OCI-LY1 (cell line): ENCODE data around the gene RNFT1.
"Not testable (repeated sequence)": the region's sequence is repeated elsewhere in the genome, so short reads cannot be mapped to it uniquely, and the experiment has no call there.

ENCODE experiments used
- H2AFZ ChIP-seq: fragments of 200-600 bp; sonication (generic), shearing (Covaris generic); 2 replicates; pipeline ENCODE4 v1.6.0; 2014; ENCODE audit warnings: antibody characterized with exemption, mild to moderate bottlenecking, low read length
- H3F3A ChIP-seq: fragments of 200-600 bp; sonication (generic), shearing (Covaris generic); 2 replicates; pipeline ENCODE4 v1.6.0; 2014; ENCODE audit warnings: mild to moderate bottlenecking, antibody characterized with exemption, low read length, moderate library complexity; ENCODE audit not compliant: insufficient read depth
- H3K27ac ChIP-seq: fragments of 200-600 bp; sonication (generic); 2 replicates; pipeline ENCODE4 v1.5.1; 2014; ENCODE audit warnings: low read length, mixed run types, mild to moderate bottlenecking, low read depth; ENCODE audit not compliant: poor library complexity, severe bottlenecking
- H3K27me3 ChIP-seq: fragments of 200-600 bp; sonication (generic); 2 replicates; pipeline ENCODE4 v1.6.0; 2014; ENCODE audit warnings: antibody characterized with exemption, mild to moderate bottlenecking, low read length, moderate library complexity; ENCODE audit not compliant: insufficient read depth
- H3K36me3 ChIP-seq: fragments of 200-600 bp; sonication (generic); 2 replicates; pipeline ENCODE4 v1.6.1; 2014; ENCODE audit warnings: mild to moderate bottlenecking, antibody characterized with exemption, low read length, moderate library complexity, mixed read lengths; ENCODE audit not compliant: insufficient read depth
- H3K4me1 ChIP-seq: fragments of 200-600 bp; sonication (generic); 2 replicates; pipeline ENCODE4 v1.5.1; 2014; ENCODE audit warnings: mild to moderate bottlenecking, low read length, moderate library complexity; ENCODE audit not compliant: insufficient read depth, severe bottlenecking
- H3K4me2 ChIP-seq: fragments of 200-600 bp; sonication (generic), shearing (Covaris generic); 2 replicates; pipeline ENCODE4 v1.6.1; 2014; ENCODE audit warnings: low read length
- H3K4me3 ChIP-seq: fragments of 200-600 bp; sonication (generic); 2 replicates; pipeline ENCODE4 v1.5.1; 2014; ENCODE audit warnings: low read length, low read depth, mild to moderate bottlenecking, mixed read lengths; ENCODE audit not compliant: poor library complexity, severe bottlenecking
- H3K79me2 ChIP-seq: fragments of 200-600 bp; shearing (Covaris generic); 2 replicates; pipeline ENCODE4 v1.6.1; 2016; ENCODE audit warnings: mixed run types, low read length, mixed read lengths; ENCODE audit not compliant: insufficient read depth
- H3K9ac ChIP-seq: fragments of 200-600 bp; sonication (generic), shearing (Covaris generic); 2 replicates; pipeline ENCODE4 v1.6.1; 2014; ENCODE audit warnings: mild to moderate bottlenecking, low read length, mixed read lengths
- H3K9me2 ChIP-seq: fragments of 200-600 bp; sonication (generic), shearing (Covaris generic); 2 replicates; pipeline ENCODE4 v1.6.1; 2014; ENCODE audit warnings: low read depth, mild to moderate bottlenecking, low read length, mixed read lengths
- H3K9me3 ChIP-seq: fragments of 200-600 bp; shearing (Covaris generic); 2 replicates; pipeline ENCODE4 v1.6.1; 2014; ENCODE audit warnings: low read length, mixed read lengths
- H4K20me1 ChIP-seq: fragments of 200-600 bp; sonication (generic), shearing (Covaris generic); 2 replicates; pipeline ENCODE4 v1.6.0; 2016; ENCODE audit warnings: mild to moderate bottlenecking, low read length; ENCODE audit not compliant: insufficient read depth
- EZH2 ChIP-seq: fragments of 200-600 bp; sonication (generic), shearing (Covaris generic); IDR thresholded peaks from 2 replicates; pipeline ENCODE4 v1.8.0; 2017; ENCODE audit warnings: borderline replicate concordance, mixed run types, mild to moderate bottlenecking, antibody characterized with exemption, low read length, moderate library complexity, mixed read lengths
- TF ChIP-seq, protein P1 (sequence below): fragments of 200-600 bp; sonication (generic), shearing (Covaris generic); IDR thresholded peaks from 2 replicates; pipeline ENCODE4 v1.5.1; 2017; ENCODE audit warnings: mild to moderate bottlenecking, antibody characterized with exemption, low read length, moderate library complexity, mixed read lengths

RNFT1 gene

DNA sequence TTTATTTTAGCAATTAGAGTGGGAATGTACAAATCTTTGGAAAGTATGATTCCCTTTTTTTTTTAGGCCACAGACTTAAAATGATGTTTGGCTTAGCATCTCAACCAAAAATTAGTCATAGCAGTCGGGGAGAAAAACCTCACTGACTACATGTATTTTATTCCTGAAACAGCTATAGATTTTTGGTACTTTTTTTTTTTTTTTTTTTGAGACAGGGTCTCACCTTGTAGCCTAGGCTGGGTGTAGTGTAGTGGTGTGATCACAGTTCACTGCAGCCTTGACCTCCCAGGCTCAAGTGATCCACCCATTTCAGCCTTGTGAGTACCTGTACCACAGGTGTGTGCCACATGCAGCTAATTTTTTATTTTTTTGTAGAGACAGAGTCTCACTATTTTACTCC is 23.4 kb downstream of the RNFT1 start:
- Histone ChIP-seq H3K27me3 (no peaks in the 10 kb centered on the region), H3K79me2 (no peaks in the 10 kb centered on the region), H3K9ac (no peak overlapping the region), H2AFZ (no peak overlapping the region), H3K36me3 (peaks cover 77% of the 10 kb centered on the region), H3K4me2 (no peak overlapping the region), H3K9me3 (no peaks in the 10 kb centered on the region), H3K4me3 (no peak overlapping the region), H3K9me2 (no peaks in the 10 kb centered on the region), H4K20me1 (no peaks in the 10 kb centered on the region), H3F3A (no peaks in the 10 kb centered on the region), H3K27ac (no peak overlapping the region), H3K4me1 (peaks cover 6% of the 10 kb centered on the region)
- no peak for TF ChIP-seq EZH2
- TF ChIP-seq, protein P1, sequence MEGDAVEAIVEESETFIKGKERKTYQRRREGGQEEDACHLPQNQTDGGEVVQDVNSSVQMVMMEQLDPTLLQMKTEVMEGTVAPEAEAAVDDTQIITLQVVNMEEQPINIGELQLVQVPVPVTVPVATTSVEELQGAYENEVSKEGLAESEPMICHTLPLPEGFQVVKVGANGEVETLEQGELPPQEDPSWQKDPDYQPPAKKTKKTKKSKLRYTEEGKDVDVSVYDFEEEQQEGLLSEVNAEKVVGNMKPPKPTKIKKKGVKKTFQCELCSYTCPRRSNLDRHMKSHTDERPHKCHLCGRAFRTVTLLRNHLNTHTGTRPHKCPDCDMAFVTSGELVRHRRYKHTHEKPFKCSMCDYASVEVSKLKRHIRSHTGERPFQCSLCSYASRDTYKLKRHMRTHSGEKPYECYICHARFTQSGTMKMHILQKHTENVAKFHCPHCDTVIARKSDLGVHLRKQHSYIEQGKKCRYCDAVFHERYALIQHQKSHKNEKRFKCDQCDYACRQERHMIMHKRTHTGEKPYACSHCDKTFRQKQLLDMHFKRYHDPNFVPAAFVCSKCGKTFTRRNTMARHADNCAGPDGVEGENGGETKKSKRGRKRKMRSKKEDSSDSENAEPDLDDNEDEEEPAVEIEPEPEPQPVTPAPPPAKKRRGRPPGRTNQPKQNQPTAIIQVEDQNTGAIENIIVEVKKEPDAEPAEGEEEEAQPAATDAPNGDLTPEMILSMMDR, result no peak

DNA sequence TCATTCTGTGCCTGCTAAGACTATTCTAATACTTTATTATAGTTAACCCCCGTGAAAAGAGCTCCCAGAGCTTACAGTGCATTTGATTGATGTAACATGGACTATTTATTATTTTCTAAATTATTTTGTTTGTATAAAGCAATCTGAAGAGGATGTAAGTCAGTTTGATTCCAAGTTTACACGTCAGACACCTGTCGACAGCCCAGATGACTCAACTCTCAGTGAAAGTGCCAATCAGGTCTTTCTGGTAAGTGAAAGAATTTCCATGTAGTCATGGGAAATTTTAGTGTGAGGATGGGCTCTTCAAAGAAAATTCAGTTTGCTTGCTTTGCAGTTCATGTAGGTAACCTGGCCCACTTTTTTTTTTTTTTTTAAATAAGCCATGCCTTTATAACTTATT is 23.8 kb downstream of the RNFT1 start:
- H3K36me3 ChIP-seq, result peaks cover 77% of the 10 kb centered on the region
- not testable (repeated sequence) for H3K9ac ChIP-seq, H3F3A ChIP-seq, H3K9me3 ChIP-seq, H3K4me2 ChIP-seq, H2AFZ ChIP-seq, H3K4me3 ChIP-seq, H3K27ac ChIP-seq, H3K27me3 ChIP-seq, H3K9me2 ChIP-seq, H3K4me1 ChIP-seq, H3K79me2 ChIP-seq, H4K20me1 ChIP-seq

DNA sequence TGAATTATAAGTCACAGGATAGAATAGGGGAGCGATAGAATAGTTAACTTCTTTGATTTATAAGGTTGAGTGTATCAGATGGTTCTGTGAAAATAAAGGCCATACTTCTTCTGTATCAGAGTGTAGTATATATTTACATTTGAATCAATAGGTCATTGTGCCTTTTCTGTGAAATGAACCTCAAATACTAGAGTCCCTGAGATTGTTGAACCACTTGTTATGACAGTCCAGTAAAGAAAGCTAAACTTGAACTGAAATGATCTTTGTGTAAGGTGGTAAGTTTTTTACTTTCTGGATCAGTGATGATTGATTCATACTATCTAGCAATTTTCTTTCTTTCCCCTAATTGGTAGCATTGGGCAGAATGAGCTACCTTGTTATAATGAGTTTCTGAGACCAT is 31.2 kb downstream of the RNFT1 start:
- not testable (repeated sequence) for H3F3A ChIP-seq, H3K27ac ChIP-seq, H3K9me2 ChIP-seq, H3K4me2 ChIP-seq, H4K20me1 ChIP-seq, H3K27me3 ChIP-seq, H2AFZ ChIP-seq, H3K79me2 ChIP-seq, H3K9ac ChIP-seq, H3K9me3 ChIP-seq, H3K4me3 ChIP-seq, H3K4me1 ChIP-seq
- H3K36me3 ChIP-seq, result peaks cover 88% of the 10 kb centered on the region

DNA sequence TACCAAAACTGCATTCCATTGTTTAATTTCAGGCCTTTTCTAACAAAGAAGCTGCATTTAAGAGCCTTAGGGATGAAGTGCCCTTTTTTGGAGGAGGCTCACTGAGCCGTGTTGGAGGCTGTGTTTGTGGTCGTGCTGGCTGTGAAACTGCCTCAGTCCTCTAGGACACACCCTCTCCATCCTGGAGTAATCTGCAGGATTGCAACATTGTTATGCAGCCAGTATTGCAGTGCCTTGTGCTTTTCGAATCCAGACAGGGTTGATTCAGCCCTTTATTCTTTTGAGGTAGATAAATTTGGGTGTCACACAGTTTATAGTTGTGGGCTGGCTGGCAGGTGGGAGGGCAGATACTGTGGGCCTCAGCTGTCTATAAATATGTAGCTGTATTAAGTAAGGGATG is 33.8 kb downstream of the RNFT1 start:
- not testable (repeated sequence) for H3K79me2 ChIP-seq, H3K4me3 ChIP-seq, H4K20me1 ChIP-seq, H2AFZ ChIP-seq, H3K4me2 ChIP-seq, H3F3A ChIP-seq, H3K9ac ChIP-seq, H3K9me2 ChIP-seq, H3K27me3 ChIP-seq, H3K27ac ChIP-seq, H3K9me3 ChIP-seq, H3K4me1 ChIP-seq
- H3K36me3 ChIP-seq, result peaks cover 87% of the 10 kb centered on the region

DNA sequence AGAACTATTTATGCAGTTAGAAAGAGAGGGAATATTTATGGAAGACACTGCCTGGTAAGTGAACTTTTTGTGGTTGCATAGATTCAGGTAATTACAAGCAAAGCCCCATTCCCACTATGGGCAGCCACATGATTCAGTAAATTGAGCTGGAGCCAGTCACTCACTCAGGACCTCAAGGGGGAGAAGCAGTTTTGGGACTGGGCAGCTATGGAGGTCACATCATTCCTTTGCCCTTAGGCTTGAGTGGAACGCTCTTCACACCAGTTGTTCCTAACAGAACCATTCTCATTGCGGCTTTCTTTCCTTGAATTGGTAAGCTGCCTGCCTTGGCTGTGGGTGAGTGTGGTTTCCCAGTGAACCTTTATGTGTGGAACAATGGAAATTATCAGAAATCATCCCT is 34.4 kb downstream of the RNFT1 start:
- not testable (repeated sequence) for H3F3A ChIP-seq, H3K27me3 ChIP-seq, H3K79me2 ChIP-seq, H2AFZ ChIP-seq, H3K9ac ChIP-seq, H4K20me1 ChIP-seq, H3K4me3 ChIP-seq, H3K4me2 ChIP-seq, H3K9me3 ChIP-seq, H3K27ac ChIP-seq, H3K9me2 ChIP-seq, H3K4me1 ChIP-seq
- H3K36me3 ChIP-seq, result peaks cover 92% of the 10 kb centered on the region

DNA sequence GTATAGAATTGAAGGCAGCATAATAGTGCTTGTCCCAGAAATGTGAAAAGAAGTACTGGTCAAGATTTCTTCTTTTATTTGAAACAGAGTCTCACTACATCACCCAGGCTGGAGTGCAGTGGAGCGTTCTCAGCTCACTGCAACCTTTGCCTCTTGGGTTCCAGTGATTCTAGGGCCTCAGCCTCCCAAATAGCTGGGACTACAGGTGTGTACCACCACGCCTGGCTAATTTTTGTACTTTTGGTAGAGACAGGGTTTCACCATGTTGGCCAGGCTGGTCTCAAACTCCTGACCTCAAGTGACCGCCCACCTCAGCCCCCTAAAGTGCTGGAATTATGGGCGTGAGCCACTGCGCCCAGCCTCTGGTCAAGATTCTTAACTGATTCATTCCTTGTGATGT is 43.9 kb downstream of the RNFT1 start:
- H3K9ac ChIP-seq, H3K4me1 ChIP-seq, H3K4me2 ChIP-seq, H3F3A ChIP-seq, H2AFZ ChIP-seq, H3K4me3 ChIP-seq, H3K27ac ChIP-seq, H3K79me2 ChIP-seq, H4K20me1 ChIP-seq, H3K9me2 ChIP-seq, H3K9me3 ChIP-seq, H3K27me3 ChIP-seq: not testable (repeated sequence)
- peaks cover 72% of the 10 kb centered on the region for H3K36me3 ChIP-seq
